Measurements from ENCODE around the gene CALML5.

The CALML5 gene

GRCh38 chr10:5526691-5527331 is 27.4 kb upstream of the CALML5 start:
- Histone ChIP-seq H3K36me3 (ENCODE audit: control insufficient read depth, low read length) (no peaks in the 10 kb centered on the region), H3K9me2 (replicated peaks; ENCODE audit: control insufficient read depth, low read length) (no peaks in the 10 kb centered on the region), H3K27ac (ENCODE audit: low read depth, low read length) (no peak overlapping the region), H3K4me3 (ENCODE audit: low read length) (no peak overlapping the region), H3K9me3 (ENCODE audit: control insufficient read depth, insufficient read depth, low read length) (no peaks in the 10 kb centered on the region), H3K4me1 (ENCODE audit: control insufficient read depth, low read length) (no peaks in the 10 kb centered on the region), H4K20me1 (ENCODE audit: control insufficient read depth, insufficient read depth, low read depth, low read length) (no peaks in the 10 kb centered on the region), H3K27me3 (ENCODE audit: control insufficient read depth, low read length) (peaks cover 6% of the 10 kb centered on the region), H3F3A (ENCODE audit: control insufficient read depth, insufficient read depth) (no peaks in the 10 kb centered on the region), H3K79me2 (ENCODE audit: control insufficient read depth, low read length) (no peaks in the 10 kb centered on the region), H3K4me2 (ENCODE audit: low read length) (no peak overlapping the region)
- TF ChIP-seq EZH2phosphoT487 (IDR thresholded peaks at IDR 0.05; ENCODE audit: borderline replicate concordance, low read length) (no peak), CTCF (IDR thresholded peaks at IDR 0.05; ENCODE audit: low read depth, low read length, poor library complexity, severe bottlenecking) (no peak)

- no peak for TF ChIP-seq EZH2phosphoT487 (IDR thresholded peaks at IDR 0.05; ENCODE audit: borderline replicate concordance, low read length)
- no peak for TF ChIP-seq CTCF (IDR thresholded peaks at IDR 0.05; ENCODE audit: low read depth, low read length, poor library complexity, severe bottlenecking)
- Histone ChIP-seq H3K9me3 (ENCODE audit: control insufficient read depth, insufficient read depth, low read length) (no peaks in the 10 kb centered on the region), H3K27me3 (ENCODE audit: control insufficient read depth, low read length) (peaks cover 6% of the 10 kb centered on the region), H3K9me2 (replicated peaks; ENCODE audit: control insufficient read depth, low read length) (no peaks in the 10 kb centered on the region), H3K4me3 (ENCODE audit: low read length) (no peak overlapping the region), H3K36me3 (ENCODE audit: control insufficient read depth, low read length) (no peaks in the 10 kb centered on the region), H3K79me2 (ENCODE audit: control insufficient read depth, low read length) (no peaks in the 10 kb centered on the region), H4K20me1 (ENCODE audit: control insufficient read depth, insufficient read depth, low read depth, low read length) (no peaks in the 10 kb centered on the region), H3K4me1 (ENCODE audit: control insufficient read depth, low read length) (no peaks in the 10 kb centered on the region), H3F3A (ENCODE audit: control insufficient read depth, insufficient read depth) (no peaks in the 10 kb centered on the region), H3K4me2 (ENCODE audit: low read length) (no peak overlapping the region), H3K27ac (ENCODE audit: low read depth, low read length) (no peak overlapping the region)
Measured at GRCh38 chr10:5525561-5526341, 26.4 kb upstream of the CALML5 start.

- H3K36me3 ChIP-seq (ENCODE audit: control insufficient read depth, low read length) = no peaks in the 10 kb centered on the region
- no peaks in the 10 kb centered on the region for H3K79me2 ChIP-seq (ENCODE audit: control insufficient read depth, low read length)
- H3K4me2 ChIP-seq (ENCODE audit: low read length) = no peak within 1 kb of the TSS
- no peak within 1 kb of the TSS for H3K4me3 ChIP-seq (ENCODE audit: low read length)
- H4K20me1 ChIP-seq (ENCODE audit: control insufficient read depth, insufficient read depth, low read depth, low read length) = no peaks in the 10 kb centered on the region
- no peaks in the 10 kb centered on the region for H3K4me1 ChIP-seq (ENCODE audit: control insufficient read depth, low read length)
- H3F3A ChIP-seq (ENCODE audit: control insufficient read depth, insufficient read depth) = no peaks in the 10 kb centered on the region
- H3K27ac ChIP-seq (ENCODE audit: low read depth, low read length) = no peak within 1 kb of the TSS
- no peak for TF ChIP-seq EZH2phosphoT487 (IDR thresholded peaks at IDR 0.05; ENCODE audit: borderline replicate concordance, low read length)
- no peak for TF ChIP-seq CTCF (IDR thresholded peaks at IDR 0.05; ENCODE audit: low read depth, low read length, poor library complexity, severe bottlenecking)
- peaks cover 7% of the 10 kb centered on the region for H3K27me3 ChIP-seq (ENCODE audit: control insufficient read depth, low read length)
- no peaks in the 10 kb centered on the region for H3K9me2 ChIP-seq (replicated peaks; ENCODE audit: control insufficient read depth, low read length)
- H3K9me3 ChIP-seq (ENCODE audit: control insufficient read depth, insufficient read depth, low read length) = no peaks in the 10 kb centered on the region
Measured at GRCh38 chr10:5524641-5525560, 25.5 kb upstream of the CALML5 start, which contains the start of gene CALML3. CALML3 (plus strand) TSS chr10:5524961; CDS start chr10:5525086, 125 bp downstream.
